Thoracic aorta (tissue), 2 donors: ENCODE data around the gene DCHS2. TPM values are rescaled to one million over a fixed set of nuclear protein-coding genes. Genes with fewer than 3 reads are reported as not detected.

Source experiments
- ATAC-seq: fragments of 150-250 bp; one replicate; pipeline ENCODE4 v1.8.0; 2017; ENCODE audit warnings: low read depth; ENCODE audit not compliant: insufficient number of reproducible peaks, low FRiP score
- DNase-seq: peaks from one replicate; pipeline ENCODE4 v3.0.0-alpha.2; 2020; ENCODE audit warnings: low spot score
- H3K27ac ChIP-seq, 2 donors: fragments of 200-600 bp; sonication (generic); 1 replicate in 1 of 2; 2 replicates in 1 of 2; pipeline ENCODE4 v1.5.1; 2016; ENCODE audit warnings: mild to moderate bottlenecking in 2 of 2, moderate library complexity in 2 of 2
- H3K27me3 ChIP-seq: fragments of 200-600 bp; sonication (generic); replicated peaks from 2 replicates; pipeline ENCODE4 v1.6.0; 2016; ENCODE audit warnings: mild to moderate bottlenecking; ENCODE audit not compliant: insufficient read depth
- H3K36me3 ChIP-seq: fragments of 200-600 bp; sonication (generic); one replicate; pipeline ENCODE4 v1.5.1; 2016
- H3K4me1 ChIP-seq, 2 donors: fragments of 200-600 bp; sonication (generic); 1 replicate in 1 of 2; 2 replicates in 1 of 2; pipeline versions ENCODE4 v1.5.1 to v1.6.0; 2016; ENCODE audit warnings: low read depth in 2 of 2, mild to moderate bottlenecking in 1 of 2; ENCODE audit not compliant: control insufficient read depth in 1 of 2
- H3K4me3 ChIP-seq: fragments of 200-600 bp; sonication (generic); 2 replicates; pipeline ENCODE4 v1.5.1; 2016; ENCODE audit warnings: mild to moderate bottlenecking
- H3K9me3 ChIP-seq: fragments of 200-600 bp; sonication (generic); 2 replicates; pipeline ENCODE4 v1.5.1; 2016
- total RNA-seq, 2 donors: library from RNA; depleted of rRNA; stranded (reverse); fragments of >200 nt; gene quantifications; one replicate each; pipeline versions ENCODE4 v1.1.0 to v1.2.3, GENCODE V29; 2016
- TF ChIP-seq, protein P1 (sequence below): fragments of 200-600 bp; sonication (generic); IDR thresholded peaks from one replicate; pipeline ENCODE4 v1.5.1; 2019; ENCODE audit warnings: antibody characterized with exemption

The DCHS2 gene
- total RNA-seq, 2 donors from 2014 or later, result 0.35 TPM; not detected in 1

DNA sequence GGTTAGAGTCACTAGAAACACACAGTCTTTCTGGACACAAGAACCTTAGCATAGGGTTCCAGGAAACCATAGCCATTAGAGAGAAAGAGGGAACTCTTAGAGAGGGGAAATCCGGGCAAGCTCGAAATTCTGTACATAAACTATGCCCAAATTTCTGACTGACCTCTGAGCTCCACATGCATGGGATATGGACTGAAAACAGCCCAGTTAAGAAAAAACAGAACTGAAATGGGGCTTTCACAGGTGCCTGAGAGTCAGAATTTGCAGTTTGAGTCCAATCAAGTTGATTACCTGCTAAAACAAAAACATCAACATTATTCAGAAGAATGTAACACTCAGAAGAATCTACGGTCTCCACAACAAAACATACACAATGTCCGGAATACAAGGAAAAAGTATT, 13.1 kb downstream of the DCHS2 start:
- H3K27ac ChIP-seq, result no peak overlapping the region
- ATAC-seq (no peak), DNase-seq (no peak)

DNA sequence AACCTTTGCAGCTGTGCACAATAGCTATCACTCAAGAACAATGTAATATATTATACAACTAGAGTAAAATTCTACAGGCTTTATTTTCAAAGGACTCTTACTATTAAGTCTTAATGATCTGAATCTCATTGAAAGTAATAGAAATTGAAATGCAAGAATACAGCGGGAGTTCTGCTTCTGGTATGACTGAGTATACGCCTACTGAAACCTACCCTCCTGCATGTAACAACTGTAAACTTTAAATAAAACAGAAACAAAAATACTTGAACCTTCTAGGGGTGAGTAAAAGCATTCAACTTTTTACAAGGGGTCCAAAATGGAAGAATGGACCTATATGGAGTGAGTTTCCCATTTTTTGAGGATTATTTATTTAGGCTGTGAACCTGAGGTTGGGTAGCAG, 13.5 kb downstream of the DCHS2 start:
- TF ChIP-seq, protein P1, sequence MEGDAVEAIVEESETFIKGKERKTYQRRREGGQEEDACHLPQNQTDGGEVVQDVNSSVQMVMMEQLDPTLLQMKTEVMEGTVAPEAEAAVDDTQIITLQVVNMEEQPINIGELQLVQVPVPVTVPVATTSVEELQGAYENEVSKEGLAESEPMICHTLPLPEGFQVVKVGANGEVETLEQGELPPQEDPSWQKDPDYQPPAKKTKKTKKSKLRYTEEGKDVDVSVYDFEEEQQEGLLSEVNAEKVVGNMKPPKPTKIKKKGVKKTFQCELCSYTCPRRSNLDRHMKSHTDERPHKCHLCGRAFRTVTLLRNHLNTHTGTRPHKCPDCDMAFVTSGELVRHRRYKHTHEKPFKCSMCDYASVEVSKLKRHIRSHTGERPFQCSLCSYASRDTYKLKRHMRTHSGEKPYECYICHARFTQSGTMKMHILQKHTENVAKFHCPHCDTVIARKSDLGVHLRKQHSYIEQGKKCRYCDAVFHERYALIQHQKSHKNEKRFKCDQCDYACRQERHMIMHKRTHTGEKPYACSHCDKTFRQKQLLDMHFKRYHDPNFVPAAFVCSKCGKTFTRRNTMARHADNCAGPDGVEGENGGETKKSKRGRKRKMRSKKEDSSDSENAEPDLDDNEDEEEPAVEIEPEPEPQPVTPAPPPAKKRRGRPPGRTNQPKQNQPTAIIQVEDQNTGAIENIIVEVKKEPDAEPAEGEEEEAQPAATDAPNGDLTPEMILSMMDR, result no peak
- Histone ChIP-seq H3K36me3 (no peaks in the 10 kb centered on the region), H3K27me3 (no peaks in the 10 kb centered on the region), H3K4me3 (no peak overlapping the region), H3K4me1 (no peaks in the 10 kb centered on the region), H3K9me3 (no peaks in the 10 kb centered on the region), H3K27ac (no peak overlapping the region)
- ATAC-seq, result no peak
- no peak for DNase-seq

More for the DNA sequence above, 13.1 kb downstream of the DCHS2 start:
- TF ChIP-seq, protein P1, result no peak
- Histone ChIP-seq H3K9me3 (no peaks in the 10 kb centered on the region), H3K4me3 (no peak overlapping the region), H3K4me1 (no peaks in the 10 kb centered on the region), H3K36me3 (no peaks in the 10 kb centered on the region), H3K27me3 (no peaks in the 10 kb centered on the region)

DNA sequence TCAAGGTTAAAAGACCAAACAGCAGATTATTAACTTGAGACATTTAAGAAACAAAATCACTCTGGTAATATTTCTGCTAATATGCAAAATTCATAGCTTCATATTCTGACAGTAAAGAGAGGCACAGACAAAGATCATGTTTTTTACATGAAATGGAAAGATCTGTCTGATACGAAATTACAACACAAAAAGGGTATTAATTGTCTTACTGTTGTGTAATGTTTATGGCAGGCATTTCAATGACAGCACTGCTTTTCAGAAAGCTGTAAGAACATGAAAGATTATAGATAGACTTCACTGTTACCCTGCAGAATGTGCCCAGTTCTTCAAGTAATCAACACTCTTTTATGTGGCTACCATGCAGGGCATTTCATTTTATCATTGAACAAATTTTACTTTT, 15.4 kb downstream of the DCHS2 start:
- DNase-seq, result no peak
- no peaks in the 10 kb centered on the region for H3K4me1 ChIP-seq
- TF ChIP-seq, protein P1, result no peak
- ATAC-seq, result no peak
- H3K27me3 ChIP-seq, result no peaks in the 10 kb centered on the region
- no peaks in the 10 kb centered on the region for H3K36me3 ChIP-seq
- H3K9me3 ChIP-seq, result no peaks in the 10 kb centered on the region
- no peak overlapping the region for H3K27ac ChIP-seq
- no peak overlapping the region for H3K4me3 ChIP-seq

DNA sequence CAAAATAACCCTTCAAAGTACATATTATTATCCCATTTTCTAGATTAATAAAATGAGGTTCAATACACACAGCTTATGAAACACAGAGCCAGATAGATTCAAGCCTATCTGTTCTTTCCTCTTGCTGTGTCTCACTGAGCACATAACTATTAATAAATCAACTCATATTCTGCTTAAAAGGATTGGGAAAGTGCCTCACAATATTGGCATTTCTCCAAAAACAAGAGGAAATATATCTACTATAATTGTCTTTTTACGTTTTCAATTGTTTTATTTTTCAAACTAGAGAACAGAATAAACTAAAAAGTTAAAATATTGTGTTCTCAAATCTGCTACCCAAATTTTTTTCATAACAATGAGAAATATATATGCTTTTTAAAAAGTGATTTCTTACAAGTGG, 15.8 kb downstream of the DCHS2 start:
- ATAC-seq (no peak), DNase-seq (no peak)
- H3K4me3 ChIP-seq, result no peak overlapping the region
- H3K9me3 ChIP-seq, result no peaks in the 10 kb centered on the region
- H3K4me1 ChIP-seq, result no peaks in the 10 kb centered on the region
- no peaks in the 10 kb centered on the region for H3K36me3 ChIP-seq
- no peak overlapping the region for H3K27ac ChIP-seq
- TF ChIP-seq, protein P1, result no peak
- no peaks in the 10 kb centered on the region for H3K27me3 ChIP-seq

DNA sequence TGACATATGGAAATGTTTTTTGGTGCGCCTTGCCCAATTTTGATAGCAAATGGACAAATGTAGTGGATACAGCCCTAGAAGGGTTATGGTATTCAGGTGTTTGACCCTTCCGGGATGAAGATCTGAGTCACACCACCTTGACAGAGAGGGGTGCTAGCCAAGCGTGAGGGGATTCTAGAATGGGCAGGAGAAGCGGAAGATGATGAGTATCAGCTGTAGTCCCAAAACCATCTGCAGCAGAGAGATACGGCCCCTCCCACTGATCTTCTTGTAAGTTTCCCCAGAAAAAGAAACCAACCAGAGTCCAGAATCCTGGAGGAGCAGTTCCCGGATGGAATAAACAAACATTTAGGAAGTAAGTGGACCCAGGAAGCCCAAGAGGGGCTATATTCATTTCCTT, 18.1 kb downstream of the DCHS2 start:
- Histone ChIP-seq H3K9me3 (no peaks in the 10 kb centered on the region), H3K4me3 (no peak overlapping the region), H3K36me3 (no peaks in the 10 kb centered on the region), H3K27ac (no peak overlapping the region), H3K27me3 (no peaks in the 10 kb centered on the region), H3K4me1 (no peaks in the 10 kb centered on the region)
- TF ChIP-seq, protein P1, result no peak
- no peak for DNase-seq
- no peak for ATAC-seq
